ENCODE results near the gene AMBRA1. TPM values are rescaled to one million over a fixed set of nuclear protein-coding genes. Genes with fewer than 3 reads are reported as not detected.

Gene AMBRA1
- total RNA-seq, 1 donor from 2014 or later = 45.3 TPM

DNA sequence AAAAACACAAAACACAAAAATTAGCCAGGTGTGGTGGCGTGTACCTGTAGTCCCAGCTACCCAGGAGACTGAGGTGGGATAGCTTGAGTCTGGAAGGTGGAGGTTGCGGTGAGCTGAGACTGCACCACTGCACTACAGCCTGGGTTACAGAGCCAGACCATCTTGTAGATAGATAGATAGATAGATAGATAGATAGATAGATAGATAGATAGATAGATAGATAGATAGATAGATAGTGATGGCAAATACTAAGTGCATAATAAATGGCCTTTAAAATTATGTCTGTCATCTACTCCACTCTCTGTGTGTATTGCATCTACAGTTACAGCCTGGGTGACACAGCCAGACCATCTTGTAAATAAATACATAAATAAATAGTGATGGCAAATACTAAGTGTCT lies 146.3 kb downstream of the AMBRA1 start:
- H3K9me3 Mint-ChIP-seq (ENCODE audit: low read depth) = no peaks in the 10 kb centered on the region
- peaks cover 8% of the 10 kb centered on the region for H3K36me3 Mint-ChIP-seq (ENCODE audit: insufficient read depth)
- TF ChIP-seq CTCF (IDR thresholded peaks at IDR 0.05; ENCODE audit: unreplicated experiment) = no peak
- H3K4me3 Mint-ChIP-seq (ENCODE audit: low read depth) = no peak overlapping the region
- no peak for DNase-seq (ENCODE audit: low spot score, unreplicated experiment)
- H3K27me3 Mint-ChIP-seq = no peaks in the 10 kb centered on the region
- H3K4me1 Mint-ChIP-seq (ENCODE audit: low read depth) = peaks cover 4% of the 10 kb centered on the region
- H3K27ac Mint-ChIP-seq = no peak overlapping the region

DNA sequence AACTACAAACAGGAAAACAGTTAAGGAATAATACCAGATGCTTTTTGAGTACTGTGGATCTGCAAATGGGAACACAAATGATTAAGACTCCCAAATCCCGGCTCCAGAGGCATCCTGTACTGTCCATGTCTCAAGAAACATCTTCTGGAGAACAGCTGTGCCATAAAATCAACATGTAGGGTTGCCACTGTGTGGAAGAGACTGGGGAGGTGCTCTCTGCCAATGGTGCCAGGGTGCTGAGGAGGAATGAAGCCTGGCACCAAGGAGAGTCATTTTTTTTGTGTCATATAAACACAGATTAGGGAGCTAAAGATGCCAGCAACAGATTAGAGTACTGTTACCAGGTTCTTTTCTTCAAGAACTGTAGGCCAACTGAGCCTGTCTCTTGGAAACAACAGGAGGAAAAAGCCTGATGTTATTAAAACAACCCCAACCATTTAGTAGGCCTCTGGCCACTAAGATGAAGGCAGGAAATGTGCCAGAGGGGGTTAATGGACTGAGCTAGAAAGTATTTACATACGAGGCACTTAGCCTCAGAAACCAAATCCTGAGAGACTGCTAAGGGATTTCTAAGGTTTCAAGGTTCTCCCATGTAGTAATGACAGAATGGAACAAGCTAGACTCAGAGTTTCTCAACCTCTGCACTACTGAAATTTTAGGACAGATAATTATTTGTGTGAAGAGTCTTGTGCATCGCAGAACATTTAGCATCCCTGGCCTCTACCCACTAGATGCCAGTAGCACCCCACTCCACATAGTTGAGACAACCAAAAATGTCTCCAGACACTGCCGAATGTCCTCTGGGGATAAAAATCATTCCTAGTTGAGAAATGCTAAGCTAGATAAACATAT lies 147.7 kb downstream of the AMBRA1 start:
- TF ChIP-seq CTCF (IDR thresholded peaks at IDR 0.05; ENCODE audit: unreplicated experiment) = no peak
- Mint-ChIP-seq H3K9me3 (ENCODE audit: low read depth) (no peaks in the 10 kb centered on the region), H3K4me3 (ENCODE audit: low read depth) (no peak overlapping the region), H3K36me3 (ENCODE audit: insufficient read depth) (peaks cover 14% of the 10 kb centered on the region), H3K27me3 (no peaks in the 10 kb centered on the region), H3K27ac (no peak overlapping the region), H3K4me1 (ENCODE audit: low read depth) (peaks cover 4% of the 10 kb centered on the region)
- DNase-seq (ENCODE audit: low spot score, unreplicated experiment) = no peak

GRCh38 chr11:46445192-46445919 lies 148.5 kb downstream of the AMBRA1 start:
- Mint-ChIP-seq H3K27me3 (no peaks in the 10 kb centered on the region), H3K4me1 (ENCODE audit: low read depth) (peaks cover 4% of the 10 kb centered on the region), H3K4me3 (ENCODE audit: low read depth) (no peak overlapping the region), H3K9me3 (ENCODE audit: low read depth) (no peaks in the 10 kb centered on the region), H3K27ac (no peak overlapping the region), H3K36me3 (ENCODE audit: insufficient read depth) (peaks cover 16% of the 10 kb centered on the region)
- no peak for DNase-seq (ENCODE audit: low spot score, unreplicated experiment)
- no peak for TF ChIP-seq CTCF (IDR thresholded peaks at IDR 0.05; ENCODE audit: unreplicated experiment)

GRCh38 chr11:46444305-46444704 lies 149.5 kb downstream of the AMBRA1 start:
- no peak for DNase-seq (ENCODE audit: low spot score, unreplicated experiment)
- H3K27me3 Mint-ChIP-seq = no peaks in the 10 kb centered on the region
- H3K36me3 Mint-ChIP-seq (ENCODE audit: insufficient read depth) = peaks cover 14% of the 10 kb centered on the region
- H3K27ac Mint-ChIP-seq = no peak overlapping the region
- H3K9me3 Mint-ChIP-seq (ENCODE audit: low read depth) = no peaks in the 10 kb centered on the region
- no peak overlapping the region for H3K4me3 Mint-ChIP-seq (ENCODE audit: low read depth)
- H3K4me1 Mint-ChIP-seq (ENCODE audit: low read depth) = peaks cover 4% of the 10 kb centered on the region
- TF ChIP-seq CTCF (IDR thresholded peaks at IDR 0.05; ENCODE audit: unreplicated experiment) = no peak

- DNase-seq (ENCODE audit: low spot score, unreplicated experiment) = no peak
- no peak overlapping the region for H3K4me3 Mint-ChIP-seq (ENCODE audit: low read depth)
- H3K27me3 Mint-ChIP-seq = no peaks in the 10 kb centered on the region
- no peak for TF ChIP-seq CTCF (IDR thresholded peaks at IDR 0.05; ENCODE audit: unreplicated experiment)
- H3K27ac Mint-ChIP-seq = peak overlapping the region; percentile 91
- H3K9me3 Mint-ChIP-seq (ENCODE audit: low read depth) = no peaks in the 10 kb centered on the region
- peaks cover 19% of the 10 kb centered on the region for H3K4me1 Mint-ChIP-seq (ENCODE audit: low read depth)
- peaks cover 11% of the 10 kb centered on the region for H3K36me3 Mint-ChIP-seq (ENCODE audit: insufficient read depth)
Observed at GRCh38 chr11:46438211-46438610, 155.6 kb downstream of the AMBRA1 start.

Data from progenitor cell of endocrine pancreas (in vitro differentiated cells).